ENCODE data around the gene HEPN1. TPM values are rescaled to one million over a fixed set of nuclear protein-coding genes. Genes with fewer than 3 reads are reported as not detected.

Gene HEPN1
- total RNA-seq, 4 donors from 2014 or later: 0.56 TPM; not detected in 3

- TF ChIP-seq, protein P1, sequence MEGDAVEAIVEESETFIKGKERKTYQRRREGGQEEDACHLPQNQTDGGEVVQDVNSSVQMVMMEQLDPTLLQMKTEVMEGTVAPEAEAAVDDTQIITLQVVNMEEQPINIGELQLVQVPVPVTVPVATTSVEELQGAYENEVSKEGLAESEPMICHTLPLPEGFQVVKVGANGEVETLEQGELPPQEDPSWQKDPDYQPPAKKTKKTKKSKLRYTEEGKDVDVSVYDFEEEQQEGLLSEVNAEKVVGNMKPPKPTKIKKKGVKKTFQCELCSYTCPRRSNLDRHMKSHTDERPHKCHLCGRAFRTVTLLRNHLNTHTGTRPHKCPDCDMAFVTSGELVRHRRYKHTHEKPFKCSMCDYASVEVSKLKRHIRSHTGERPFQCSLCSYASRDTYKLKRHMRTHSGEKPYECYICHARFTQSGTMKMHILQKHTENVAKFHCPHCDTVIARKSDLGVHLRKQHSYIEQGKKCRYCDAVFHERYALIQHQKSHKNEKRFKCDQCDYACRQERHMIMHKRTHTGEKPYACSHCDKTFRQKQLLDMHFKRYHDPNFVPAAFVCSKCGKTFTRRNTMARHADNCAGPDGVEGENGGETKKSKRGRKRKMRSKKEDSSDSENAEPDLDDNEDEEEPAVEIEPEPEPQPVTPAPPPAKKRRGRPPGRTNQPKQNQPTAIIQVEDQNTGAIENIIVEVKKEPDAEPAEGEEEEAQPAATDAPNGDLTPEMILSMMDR (IDR thresholded peaks at IDR 0.05): no peak
- ATAC-seq (ENCODE audit: low FRiP score): no peak
- DNase-seq (ENCODE audit: low spot score): no peak
Observed at GRCh38 chr11:124919898-124920297, 848 bp downstream of the HEPN1 start.

- TF ChIP-seq, protein P1 (IDR thresholded peaks at IDR 0.05): no peak
- no peak for ATAC-seq (ENCODE audit: low FRiP score)
Observed at GRCh38 chr11:124920356-124920755, 1.3 kb downstream of the HEPN1 start.

GRCh38 chr11:124920870-124921609 lies 2.0 kb downstream of the HEPN1 start:
- TF ChIP-seq, protein P1 (IDR thresholded peaks at IDR 0.05): no peak
- DNase-seq (ENCODE audit: low spot score) (no peak), ATAC-seq (ENCODE audit: low FRiP score) (peak; percentile 60)

More at GRCh38 chr11:124920356-124920755, 1.3 kb downstream of the HEPN1 start:
- no peak for DNase-seq (ENCODE audit: low spot score)

- DNase-seq (ENCODE audit: low spot score): no peak
- TF ChIP-seq, protein P1 (IDR thresholded peaks at IDR 0.05): no peak
- ATAC-seq (ENCODE audit: low FRiP score): no peak
Observed at GRCh38 chr11:124922831-124923230, 3.8 kb downstream of the HEPN1 start.

- TF ChIP-seq, protein P1 (IDR thresholded peaks at IDR 0.05): no peak
- no peak for ATAC-seq (ENCODE audit: low FRiP score)
Observed at GRCh38 chr11:124923296-124923695, 4.2 kb downstream of the HEPN1 start.

GRCh38 chr11:124928942-124929665 lies 10.1 kb downstream of the HEPN1 start:
- DNase-seq (ENCODE audit: low spot score) (no peak), ATAC-seq (ENCODE audit: low FRiP score) (no peak)
- TF ChIP-seq, protein P1 (IDR thresholded peaks at IDR 0.05): no peak

More at GRCh38 chr11:124923296-124923695, 4.2 kb downstream of the HEPN1 start:
- DNase-seq (ENCODE audit: low spot score): no peak
